HG03439 (cell line): ENCODE measurements around the gene SPOCK3.
"Not testable (repeated sequence)": the region's sequence is repeated elsewhere in the genome, so short reads cannot be mapped to it uniquely, and the experiment has no call there.

Experiments used
- ATAC-seq: cut with Tn5 transposase; IDR thresholded peaks from one replicate; pipeline ENCODE4 v1.9.1; 2021; ENCODE audit warnings: mild to moderate bottlenecking, moderate library complexity; ENCODE audit not compliant: unreplicated experiment

Gene SPOCK3

GRCh38 chr4:167234316-167234881, at the start of gene SPOCK3:
SPOCK3 (minus strand) TSS chr4:167234494.
- ATAC-seq, result no peak

DNA sequence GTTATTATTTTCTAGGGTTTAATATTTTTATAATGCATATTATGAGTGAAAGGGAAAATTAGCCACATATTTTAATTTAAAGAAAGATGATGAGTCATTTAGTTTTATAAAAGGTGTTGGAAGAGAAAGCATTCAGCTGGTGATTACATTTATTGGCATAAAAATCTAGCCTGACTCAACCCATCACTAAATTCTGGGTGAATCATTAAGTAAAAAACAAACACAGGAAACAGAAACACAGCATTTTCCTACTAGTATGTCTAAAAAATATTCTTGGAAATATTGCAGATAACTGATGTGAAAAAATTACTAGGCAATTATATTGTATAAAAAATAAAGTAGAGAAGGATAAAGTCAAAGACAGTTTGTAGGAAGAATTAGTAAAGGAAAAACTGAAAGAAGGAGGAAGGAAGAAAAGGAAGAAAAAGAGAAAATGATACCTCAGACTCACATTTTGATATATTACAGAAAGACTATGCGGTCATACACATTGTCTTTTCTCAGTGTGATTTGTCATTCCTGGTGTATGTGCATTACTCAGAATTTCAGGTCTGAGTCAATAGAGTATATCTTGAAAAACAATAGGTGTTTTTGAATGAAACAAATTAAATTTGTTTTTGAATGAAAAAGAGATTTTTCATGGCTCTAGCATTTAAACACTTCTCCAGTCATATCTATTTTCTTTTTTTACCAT, 48.0 kb upstream of the SPOCK3 start:
- no peak for ATAC-seq

DNA sequence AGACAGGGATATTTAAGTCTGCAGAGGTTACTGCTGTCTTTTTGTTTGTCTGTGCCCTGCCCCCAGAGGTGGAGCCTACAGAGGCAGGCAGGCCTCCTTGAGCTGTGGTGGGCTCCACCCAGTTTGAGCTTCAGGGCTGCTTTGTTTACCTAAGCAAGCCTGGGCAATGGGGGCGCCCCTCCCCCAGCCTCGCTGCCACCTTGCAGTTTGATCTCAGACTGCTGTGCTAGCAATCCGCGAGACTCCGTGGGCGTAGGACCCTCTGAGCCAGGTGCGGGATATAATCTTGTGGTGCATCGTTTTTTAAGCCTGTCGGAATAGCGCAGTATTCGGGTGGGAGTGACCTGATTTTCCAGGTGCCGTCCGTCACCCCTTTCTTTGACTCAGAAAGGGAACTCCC, 47.3 kb upstream of the SPOCK3 start:
- ATAC-seq, result not testable (repeated sequence)

DNA sequence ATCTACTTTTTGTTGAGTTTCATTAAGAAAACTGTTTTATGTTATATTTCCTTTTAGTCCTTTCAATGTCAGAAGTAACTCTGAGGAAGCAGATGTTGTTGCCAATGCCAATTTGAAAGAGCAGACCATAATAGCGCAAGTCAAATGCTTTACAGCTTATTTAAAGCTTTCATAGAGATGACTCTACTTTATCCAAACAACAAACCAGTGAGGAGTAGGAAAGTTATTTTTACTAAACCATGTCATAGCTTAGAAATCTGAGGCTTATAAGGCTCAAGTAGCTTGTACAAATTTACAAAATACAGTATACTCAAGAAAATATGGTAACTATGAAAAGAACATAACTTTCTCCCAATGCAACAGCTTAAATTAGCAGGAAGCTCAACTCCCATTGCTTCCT, 40.1 kb upstream of the SPOCK3 start:
- ATAC-seq, result no peak

DNA sequence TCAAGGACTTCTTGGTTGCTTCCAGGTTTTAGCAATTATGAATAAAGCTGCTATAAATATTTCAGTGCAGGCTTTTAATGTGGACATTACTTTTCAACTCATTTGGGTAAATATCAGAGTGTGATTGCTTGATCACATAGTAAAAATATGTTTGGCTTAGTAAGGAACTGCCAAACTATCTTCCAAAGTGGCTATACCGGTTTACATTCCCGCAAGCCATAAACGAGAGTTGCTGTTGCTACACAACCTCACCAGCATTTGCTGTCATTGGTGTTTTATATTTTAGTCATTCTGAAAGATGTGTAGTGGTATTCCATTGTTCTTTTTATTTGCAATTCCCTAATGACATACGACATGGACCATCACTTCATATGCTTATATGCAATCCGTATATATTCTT, 30.9 kb upstream of the SPOCK3 start:
- ATAC-seq, result no peak

DNA sequence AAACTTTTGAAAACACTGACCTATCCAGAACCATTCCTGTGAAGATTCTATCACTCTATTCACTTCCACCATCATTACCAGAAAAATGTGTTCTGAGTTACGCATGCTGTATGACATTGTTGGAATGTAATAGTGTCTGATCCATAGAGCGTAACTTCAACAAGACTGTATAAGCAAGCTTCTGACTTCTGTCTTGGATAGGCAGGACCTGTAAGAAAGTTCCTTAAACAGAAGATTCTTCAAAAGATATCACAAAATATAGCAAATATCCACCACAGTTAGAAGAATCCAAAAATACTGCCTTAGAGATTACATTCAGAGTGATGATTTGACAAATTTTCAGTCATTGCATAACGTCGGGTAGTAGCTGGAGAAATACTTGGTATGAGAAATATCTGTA, 14.0 kb upstream of the SPOCK3 start:
- ATAC-seq, result no peak

DNA sequence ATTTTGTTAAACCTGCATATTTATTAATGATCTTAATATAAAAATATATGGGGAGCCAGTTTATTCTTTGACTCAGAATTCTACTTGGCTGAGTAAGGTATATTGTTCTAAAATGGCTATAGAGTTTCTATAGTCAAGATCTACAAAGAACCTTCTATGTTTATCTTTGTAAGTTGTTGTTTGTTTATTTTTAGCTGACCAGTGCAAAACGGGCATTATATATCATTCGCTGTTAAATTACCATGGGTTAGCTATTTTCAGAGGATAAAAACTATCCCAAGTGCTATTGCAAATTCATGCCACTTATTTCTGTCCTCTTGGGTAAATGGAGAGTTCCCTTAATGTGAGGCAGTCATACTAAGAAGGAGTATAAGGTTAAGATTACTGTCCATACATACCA, 5.3 kb upstream of the SPOCK3 start:
- ATAC-seq, result no peak

- no peak for ATAC-seq
Observed at GRCh38 chr4:167238226-167238625, 3.9 kb upstream of the SPOCK3 start.

DNA sequence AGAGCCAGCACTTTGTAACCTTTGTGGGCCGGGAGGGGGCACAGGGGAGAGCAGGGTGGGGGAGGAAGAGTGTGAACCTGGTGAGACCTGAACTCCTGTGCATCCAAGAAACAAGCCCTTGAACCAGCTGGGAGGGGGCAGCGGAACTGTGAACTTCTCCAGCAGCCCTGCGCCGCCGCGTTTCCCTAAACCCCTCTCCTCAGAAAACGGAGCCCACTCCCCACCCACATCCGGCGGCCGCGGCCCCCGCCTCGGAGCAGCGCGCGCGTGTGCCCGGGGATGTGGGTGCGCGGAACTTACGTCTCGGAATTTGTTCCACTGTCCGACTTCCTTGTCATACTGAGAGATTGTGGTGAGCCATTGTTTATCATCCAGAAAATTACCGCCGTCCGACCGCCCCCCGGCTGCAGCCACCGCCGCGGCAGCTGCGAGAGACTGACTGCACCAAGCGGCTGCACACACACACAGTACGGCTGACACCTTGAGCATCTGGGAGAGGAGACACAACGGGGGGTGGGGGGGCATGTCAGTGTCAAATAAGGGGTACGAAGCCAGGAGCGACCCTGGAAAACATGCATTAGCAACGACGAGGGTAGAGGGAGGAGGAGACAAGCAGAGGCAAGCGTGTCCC, 494 bp downstream of the SPOCK3 start:
- ATAC-seq, result no peak

GRCh38 chr4:167232805-167233684, 1.2 kb downstream of the SPOCK3 start:
- no peak for ATAC-seq

DNA sequence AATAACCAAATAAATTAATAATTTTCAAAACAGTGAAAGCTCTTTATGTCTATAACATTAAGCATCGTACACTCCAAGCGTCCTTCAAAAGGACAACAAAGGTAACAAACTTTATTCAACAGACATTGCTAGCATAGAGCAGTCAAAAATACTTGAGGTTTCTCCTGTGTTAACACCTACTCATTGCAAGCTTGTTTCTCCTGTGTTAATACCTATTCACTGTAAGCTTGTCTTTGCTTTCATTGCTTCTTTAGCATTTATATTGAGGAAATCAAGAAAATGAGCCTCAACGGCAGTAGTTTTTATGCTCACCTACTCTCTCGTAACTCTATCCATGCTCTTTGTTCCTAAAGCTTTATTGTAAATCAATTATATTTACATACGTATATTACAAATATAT, 3.5 kb downstream of the SPOCK3 start:
- ATAC-seq, result no peak

GRCh38 chr4:167222099-167222498, 12.2 kb downstream of the SPOCK3 start:
- ATAC-seq, result peak; percentile 77

GRCh38 chr4:167221084-167221483, 13.2 kb downstream of the SPOCK3 start:
- ATAC-seq, result no peak

- ATAC-seq, result no peak
Observed at GRCh38 chr4:167218022-167218608, 16.2 kb downstream of the SPOCK3 start.

DNA sequence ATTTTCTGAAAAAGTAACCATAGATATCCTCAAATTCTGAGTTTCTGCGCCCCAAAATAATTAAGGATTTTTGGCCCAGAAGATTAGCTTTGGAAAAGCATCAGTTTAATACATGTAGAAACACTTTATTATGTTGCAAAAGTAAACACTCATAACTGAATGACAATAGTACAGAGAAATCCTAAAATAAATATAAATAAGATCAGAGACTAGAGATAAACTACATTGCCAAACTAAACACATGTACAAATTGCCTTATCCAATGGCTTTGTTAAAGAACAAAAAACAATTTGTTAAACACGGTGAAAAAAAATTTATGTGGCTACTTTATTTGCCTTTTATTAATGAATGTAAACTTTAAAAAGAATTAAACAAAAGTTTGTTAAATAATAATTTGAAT, 17.5 kb downstream of the SPOCK3 start:
- no peak for ATAC-seq

GRCh38 chr4:167210166-167210565, 24.1 kb downstream of the SPOCK3 start:
- ATAC-seq, result no peak

- no peak for ATAC-seq
Observed at GRCh38 chr4:167196344-167197012, 37.8 kb downstream of the SPOCK3 start.

DNA sequence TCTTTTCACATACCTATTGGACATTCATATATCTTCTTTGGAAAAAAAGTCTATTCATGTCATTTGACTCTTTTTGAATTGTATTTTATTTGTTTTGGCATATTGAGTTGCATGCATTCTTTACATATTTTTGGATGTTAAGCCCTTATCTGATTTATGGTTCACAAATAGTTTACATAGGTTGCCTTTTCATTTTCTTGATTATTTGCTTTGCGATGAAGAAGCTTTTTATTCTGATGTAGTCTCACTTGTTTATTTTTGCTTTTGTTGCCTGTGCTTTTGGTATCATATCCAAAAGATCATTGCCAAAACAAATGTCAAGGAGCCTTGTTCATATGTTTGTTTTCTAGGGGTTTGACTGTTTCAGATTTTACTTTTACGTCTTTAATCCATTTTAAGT, 43.9 kb downstream of the SPOCK3 start:
- no peak for ATAC-seq

GRCh38 chr4:167185465-167185864, 48.8 kb downstream of the SPOCK3 start:
- no peak for ATAC-seq

- ATAC-seq, result no peak
Observed at GRCh38 chr4:167183036-167183435, 51.3 kb downstream of the SPOCK3 start.

DNA sequence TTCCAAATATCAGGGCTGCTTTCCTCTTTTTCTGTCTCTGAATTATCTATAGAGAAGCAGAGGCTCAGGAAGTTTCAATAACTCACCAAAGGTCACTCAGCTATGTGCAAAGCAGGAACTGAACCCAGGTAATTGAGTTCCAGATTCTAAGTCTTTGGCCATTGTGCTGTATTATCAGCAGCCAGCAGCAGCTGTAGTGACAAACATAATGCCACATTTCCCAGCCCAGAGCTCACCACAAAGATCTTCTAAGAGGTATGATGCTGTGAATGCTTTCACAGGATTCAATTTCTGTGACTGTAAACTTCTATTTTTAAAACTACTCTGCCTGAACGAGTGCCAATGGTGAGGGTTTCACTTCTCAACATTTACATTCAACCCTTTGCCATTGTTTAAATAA, 56.4 kb downstream of the SPOCK3 start:
- no peak for ATAC-seq
